Testis (tissue), 2 donors: ENCODE data around the gene ACOX1.

Experiments
- CTCF ChIP-seq, 3 experiments: fragments of 450-650 bp in 2 of 3; fragments of 200-600 bp in 1 of 3; sonication (generic) in 1 of 3; IDR thresholded peaks; one replicate each; pipeline ENCODE4 v1.5.1; 2016 to 2019; ENCODE audit warnings: antibody characterized with exemption in 3 of 3, mild to moderate bottlenecking in 2 of 3, moderate library complexity in 1 of 3
- POLR2A ChIP-seq: fragments of 450-650 bp; IDR thresholded peaks from one replicate; pipeline ENCODE4 v1.6.1; 2017; ENCODE audit warnings: antibody characterized with exemption, mild to moderate bottlenecking, moderate library complexity

GRCh38 chr17:75970626-75971025 is 8.3 kb downstream of the ACOX1 start:
- TF ChIP-seq CTCF (IDR thresholded peaks at IDR 0.05) = no peak
- TF ChIP-seq POLR2A = no peak
